Measurements from ENCODE around the gene FAM184B. TPM values are rescaled to one million over a fixed set of nuclear protein-coding genes. Genes with fewer than 3 reads are reported as not detected.
"Not testable (repeated sequence)": the region's sequence is repeated elsewhere in the genome, so short reads cannot be mapped to it uniquely, and the experiment has no call there.

FAM184B gene
- total RNA-seq, 1 donor from 2014 or later: 0.17 TPM

DNA sequence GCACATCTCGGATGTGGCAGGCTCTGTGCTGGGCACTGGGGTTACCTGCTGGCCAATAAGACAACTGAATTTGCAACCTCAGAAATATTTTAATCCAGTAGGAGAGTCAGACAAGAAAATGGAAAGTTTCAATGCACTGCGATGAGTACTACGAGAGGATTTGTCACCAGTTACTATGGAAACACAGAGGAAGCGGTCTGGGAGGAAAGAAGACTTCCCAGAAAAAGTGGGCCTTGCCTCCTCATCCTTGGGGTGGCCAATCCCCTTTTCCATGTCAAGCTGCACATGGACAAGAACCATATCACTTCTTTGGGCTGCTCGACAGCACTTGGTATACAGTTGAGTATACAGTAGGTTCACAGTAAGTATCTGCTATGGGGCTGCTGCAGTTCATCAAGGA lies 67.6 kb downstream of the FAM184B start:
- TF ChIP-seq CTCF (IDR thresholded peaks at IDR 0.05; ENCODE audit: unreplicated experiment): no peak
- Mint-ChIP-seq H3K27ac (no peak overlapping the region), H3K4me1 (ENCODE audit: low read depth) (no peaks in the 10 kb centered on the region), H3K9me3 (ENCODE audit: low read depth) (no peaks in the 10 kb centered on the region), H3K27me3 (peaks cover 6% of the 10 kb centered on the region), H3K36me3 (ENCODE audit: insufficient read depth) (no peaks in the 10 kb centered on the region), H3K4me3 (ENCODE audit: low read depth) (no peak overlapping the region)
- DNase-seq (ENCODE audit: low spot score, unreplicated experiment): no peak

DNA sequence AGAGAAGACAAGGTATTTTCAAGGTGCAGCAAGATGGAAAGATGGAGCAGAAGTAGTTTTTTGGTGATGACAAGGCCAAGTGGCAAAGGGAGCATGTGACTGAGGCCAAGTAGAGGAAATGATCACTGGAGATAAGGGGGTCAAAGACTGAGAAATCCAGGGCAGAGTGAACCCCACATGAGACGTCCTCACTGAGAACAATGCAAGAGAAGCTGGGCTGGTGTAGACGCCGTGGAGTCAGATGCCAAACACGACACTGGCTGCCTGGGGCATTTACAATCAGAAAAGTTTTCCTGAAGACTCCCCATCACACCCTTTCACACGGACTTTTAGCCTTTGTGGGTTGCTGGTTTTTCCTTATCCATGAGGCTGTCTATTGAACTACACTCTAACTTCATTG lies 69.3 kb downstream of the FAM184B start:
- H3K27ac Mint-ChIP-seq: no peak overlapping the region
- no peaks in the 10 kb centered on the region for H3K9me3 Mint-ChIP-seq (ENCODE audit: low read depth)
- no peak for DNase-seq (ENCODE audit: low spot score, unreplicated experiment)
- no peak for TF ChIP-seq CTCF (IDR thresholded peaks at IDR 0.05; ENCODE audit: unreplicated experiment)
- no peaks in the 10 kb centered on the region for H3K4me1 Mint-ChIP-seq (ENCODE audit: low read depth)
- H3K36me3 Mint-ChIP-seq (ENCODE audit: insufficient read depth): no peaks in the 10 kb centered on the region
- peaks cover 6% of the 10 kb centered on the region for H3K27me3 Mint-ChIP-seq
- no peak overlapping the region for H3K4me3 Mint-ChIP-seq (ENCODE audit: low read depth)

DNA sequence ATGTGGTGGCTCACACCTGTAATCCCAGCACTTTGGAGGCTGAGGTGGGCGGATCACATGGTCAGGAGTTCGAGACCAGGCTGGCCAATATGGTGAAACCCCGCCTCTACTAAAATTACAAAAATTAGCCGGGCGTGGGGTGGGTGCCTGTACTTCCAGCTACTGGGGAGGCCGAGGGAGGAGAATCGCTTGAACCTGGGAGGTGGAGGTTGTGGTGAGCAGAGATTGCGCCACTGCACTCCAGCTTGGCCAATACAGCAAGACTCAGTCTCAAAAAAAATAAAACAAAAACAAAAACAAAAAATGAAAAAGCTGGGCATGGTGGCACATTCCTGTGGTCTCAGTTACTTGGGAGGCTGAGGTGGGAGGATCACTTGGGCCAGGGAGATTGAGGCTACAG lies 70.2 kb downstream of the FAM184B start:
- not testable (repeated sequence) for H3K4me1 Mint-ChIP-seq (ENCODE audit: low read depth); H3K27ac Mint-ChIP-seq; H3K36me3 Mint-ChIP-seq (ENCODE audit: insufficient read depth); H3K27me3 Mint-ChIP-seq; H3K4me3 Mint-ChIP-seq (ENCODE audit: low read depth); H3K9me3 Mint-ChIP-seq (ENCODE audit: low read depth); DNase-seq (ENCODE audit: low spot score, unreplicated experiment)

DNA sequence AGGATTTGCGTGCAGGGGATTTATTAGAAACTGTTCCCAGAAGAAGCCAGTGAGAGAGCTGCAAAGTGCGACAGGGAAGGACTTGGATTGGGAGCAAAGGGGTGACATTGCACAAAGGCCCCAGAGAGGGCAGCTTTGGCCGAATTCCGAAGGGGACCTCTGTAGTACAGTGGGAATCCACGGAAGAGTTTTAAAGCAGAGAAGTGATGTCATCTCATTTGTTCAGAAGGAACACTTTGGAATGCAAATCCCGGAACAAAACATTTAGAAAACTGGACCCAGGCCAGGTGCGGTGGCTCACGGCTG lies 71.7 kb downstream of the FAM184B start:
- no peaks in the 10 kb centered on the region for H3K4me1 Mint-ChIP-seq (ENCODE audit: low read depth)
- TF ChIP-seq CTCF (IDR thresholded peaks at IDR 0.05; ENCODE audit: unreplicated experiment): no peak
- H3K36me3 Mint-ChIP-seq (ENCODE audit: insufficient read depth): no peaks in the 10 kb centered on the region
- H3K27ac Mint-ChIP-seq: no peak overlapping the region
- peaks cover 9% of the 10 kb centered on the region for H3K27me3 Mint-ChIP-seq
- no peak overlapping the region for H3K4me3 Mint-ChIP-seq (ENCODE audit: low read depth)
- DNase-seq (ENCODE audit: low spot score, unreplicated experiment): no peak
- no peaks in the 10 kb centered on the region for H3K9me3 Mint-ChIP-seq (ENCODE audit: low read depth)

GRCh38 chr4:17708992-17709762 lies 72.2 kb downstream of the FAM184B start:
- no peak for DNase-seq (ENCODE audit: low spot score, unreplicated experiment)
- Mint-ChIP-seq H3K27me3 (peaks cover 9% of the 10 kb centered on the region), H3K4me3 (ENCODE audit: low read depth) (no peak overlapping the region), H3K27ac (no peak overlapping the region), H3K4me1 (ENCODE audit: low read depth) (no peaks in the 10 kb centered on the region), H3K36me3 (ENCODE audit: insufficient read depth) (no peaks in the 10 kb centered on the region), H3K9me3 (ENCODE audit: low read depth) (no peaks in the 10 kb centered on the region)
- no peak for TF ChIP-seq CTCF (IDR thresholded peaks at IDR 0.05; ENCODE audit: unreplicated experiment)

- no peak overlapping the region for H3K27ac Mint-ChIP-seq
- H3K4me3 Mint-ChIP-seq (ENCODE audit: low read depth): no peak overlapping the region
- H3K9me3 Mint-ChIP-seq (ENCODE audit: low read depth): no peaks in the 10 kb centered on the region
- no peak for TF ChIP-seq CTCF (IDR thresholded peaks at IDR 0.05; ENCODE audit: unreplicated experiment)
- DNase-seq (ENCODE audit: low spot score, unreplicated experiment): no peak
- no peaks in the 10 kb centered on the region for H3K36me3 Mint-ChIP-seq (ENCODE audit: insufficient read depth)
- peaks cover 9% of the 10 kb centered on the region for H3K27me3 Mint-ChIP-seq
- no peaks in the 10 kb centered on the region for H3K4me1 Mint-ChIP-seq (ENCODE audit: low read depth)
Observed at GRCh38 chr4:17707671-17708070, 73.8 kb downstream of the FAM184B start.

Data from progenitor cell of endocrine pancreas (in vitro differentiated cells).